ENCODE data around the gene ZNF326.
"Not testable (repeated sequence)": the region's sequence is repeated elsewhere in the genome, so short reads cannot be mapped to it uniquely, and the experiment has no call there.

Gene ZNF326

GRCh38 chr1:89982846-89983245, 12.1 kb upstream of the ZNF326 start:
- H3K9me3 Mint-ChIP-seq; H3K27me3 Mint-ChIP-seq; H3K36me3 Mint-ChIP-seq (ENCODE audit: low read depth); H3K4me1 Mint-ChIP-seq (ENCODE audit: low read depth); H3K4me3 Mint-ChIP-seq; H3K27ac Mint-ChIP-seq: not testable (repeated sequence)

GRCh38 chr1:89984564-89985116, 10.3 kb upstream of the ZNF326 start:
- not testable (repeated sequence) for H3K4me3 Mint-ChIP-seq; H3K27ac Mint-ChIP-seq; H3K9me3 Mint-ChIP-seq; H3K4me1 Mint-ChIP-seq (ENCODE audit: low read depth); H3K36me3 Mint-ChIP-seq (ENCODE audit: low read depth); H3K27me3 Mint-ChIP-seq

GRCh38 chr1:89986020-89986419, 8.9 kb upstream of the ZNF326 start:
- Mint-ChIP-seq H3K27ac (no peak overlapping the region), H3K9me3 (no peaks in the 10 kb centered on the region), H3K27me3 (no peaks in the 10 kb centered on the region), H3K36me3 (ENCODE audit: low read depth) (no peaks in the 10 kb centered on the region), H3K4me1 (ENCODE audit: low read depth) (peaks cover under 1% of the 10 kb centered on the region), H3K4me3 (no peak overlapping the region)

GRCh38 chr1:89987159-89987819, 7.6 kb upstream of the ZNF326 start:
- H3K27ac Mint-ChIP-seq: no peak overlapping the region
- no peak overlapping the region for H3K4me3 Mint-ChIP-seq
- H3K36me3 Mint-ChIP-seq (ENCODE audit: low read depth): no peaks in the 10 kb centered on the region
- no peaks in the 10 kb centered on the region for H3K9me3 Mint-ChIP-seq
- H3K27me3 Mint-ChIP-seq: peaks cover 4% of the 10 kb centered on the region
- H3K4me1 Mint-ChIP-seq (ENCODE audit: low read depth): peaks cover 13% of the 10 kb centered on the region

GRCh38 chr1:89989099-89989498, 5.8 kb upstream of the ZNF326 start:
- Mint-ChIP-seq H3K27me3 (peaks cover 4% of the 10 kb centered on the region), H3K9me3 (no peaks in the 10 kb centered on the region), H3K4me3 (no peak overlapping the region), H3K36me3 (ENCODE audit: low read depth) (no peaks in the 10 kb centered on the region), H3K4me1 (ENCODE audit: low read depth) (peaks cover 14% of the 10 kb centered on the region), H3K27ac (no peak overlapping the region)

- peaks cover 21% of the 10 kb centered on the region for H3K4me1 Mint-ChIP-seq (ENCODE audit: low read depth)
- no peaks in the 10 kb centered on the region for H3K36me3 Mint-ChIP-seq (ENCODE audit: low read depth)
- no peaks in the 10 kb centered on the region for H3K9me3 Mint-ChIP-seq
- H3K27me3 Mint-ChIP-seq: peaks cover 4% of the 10 kb centered on the region
- H3K4me3 Mint-ChIP-seq: no peak overlapping the region
- H3K27ac Mint-ChIP-seq: no peak overlapping the region
These were observed 5.1 kb upstream of the ZNF326 start for GRCh38 chr1:89989799-89990198.

GRCh38 chr1:89990976-89991831, 3.7 kb upstream of the ZNF326 start:
- peaks cover 28% of the 10 kb centered on the region for H3K4me1 Mint-ChIP-seq (ENCODE audit: low read depth)
- H3K36me3 Mint-ChIP-seq (ENCODE audit: low read depth): peaks cover 5% of the 10 kb centered on the region
- no peak overlapping the region for H3K4me3 Mint-ChIP-seq
- no peaks in the 10 kb centered on the region for H3K9me3 Mint-ChIP-seq
- no peak overlapping the region for H3K27ac Mint-ChIP-seq
- peaks cover 4% of the 10 kb centered on the region for H3K27me3 Mint-ChIP-seq

- H3K4me1 Mint-ChIP-seq (ENCODE audit: low read depth): peaks cover 51% of the 10 kb centered on the region
- H3K27me3 Mint-ChIP-seq: peaks cover 4% of the 10 kb centered on the region
- H3K27ac Mint-ChIP-seq: no peak overlapping the region
- H3K36me3 Mint-ChIP-seq (ENCODE audit: low read depth): peaks cover 19% of the 10 kb centered on the region
- peak overlapping the region; percentile 35 for H3K4me3 Mint-ChIP-seq
- H3K9me3 Mint-ChIP-seq: no peaks in the 10 kb centered on the region
These were observed 1.4 kb upstream of the ZNF326 start for GRCh38 chr1:89993541-89993940.

- H3K27me3 Mint-ChIP-seq: peaks cover 4% of the 10 kb centered on the region
- H3K4me1 Mint-ChIP-seq (ENCODE audit: low read depth): peaks cover 59% of the 10 kb centered on the region
- H3K36me3 Mint-ChIP-seq (ENCODE audit: low read depth): peaks cover 27% of the 10 kb centered on the region
- H3K27ac Mint-ChIP-seq: peak overlapping the region; percentile 87
- peak overlapping the region; percentile 99 for H3K4me3 Mint-ChIP-seq
- H3K9me3 Mint-ChIP-seq: no peaks in the 10 kb centered on the region
These were observed 592 bp upstream of the ZNF326 start for GRCh38 chr1:89994231-89994804.

GRCh38 chr1:89995598-89996449, 914 bp downstream of the ZNF326 start:
- Mint-ChIP-seq H3K4me1 (ENCODE audit: low read depth) (peaks cover 70% of the 10 kb centered on the region), H3K27ac (peak overlapping the region; percentile 94), H3K4me3 (peak overlapping the region; percentile 99), H3K27me3 (peaks cover 4% of the 10 kb centered on the region), H3K36me3 (ENCODE audit: low read depth) (peaks cover 36% of the 10 kb centered on the region), H3K9me3 (no peaks in the 10 kb centered on the region)

GRCh38 chr1:89996450-89997110, 1.7 kb downstream of the ZNF326 start:
- Mint-ChIP-seq H3K9me3 (no peaks in the 10 kb centered on the region), H3K4me1 (ENCODE audit: low read depth) (peaks cover 70% of the 10 kb centered on the region), H3K36me3 (ENCODE audit: low read depth) (peaks cover 43% of the 10 kb centered on the region), H3K27ac (no peak overlapping the region), H3K4me3 (peak overlapping the region; percentile 99), H3K27me3 (no peaks in the 10 kb centered on the region)

GRCh38 chr1:89997152-89997551, 2.2 kb downstream of the ZNF326 start:
- peak overlapping the region; percentile 99 for H3K4me3 Mint-ChIP-seq
- not testable (repeated sequence) for H3K27me3 Mint-ChIP-seq, H3K27ac Mint-ChIP-seq, H3K9me3 Mint-ChIP-seq
- H3K4me1 Mint-ChIP-seq (ENCODE audit: low read depth): peaks cover 65% of the 10 kb centered on the region
- peaks cover 43% of the 10 kb centered on the region for H3K36me3 Mint-ChIP-seq (ENCODE audit: low read depth)

- H3K27me3 Mint-ChIP-seq: no peaks in the 10 kb centered on the region
- H3K36me3 Mint-ChIP-seq (ENCODE audit: low read depth): peaks cover 43% of the 10 kb centered on the region
- H3K9me3 Mint-ChIP-seq: no peaks in the 10 kb centered on the region
- no peak overlapping the region for H3K4me3 Mint-ChIP-seq
- H3K4me1 Mint-ChIP-seq (ENCODE audit: low read depth): peaks cover 63% of the 10 kb centered on the region
- H3K27ac Mint-ChIP-seq: no peak overlapping the region
These were observed 3.4 kb downstream of the ZNF326 start for GRCh38 chr1:89998306-89998705.

- H3K4me1 Mint-ChIP-seq (ENCODE audit: low read depth): peaks cover 61% of the 10 kb centered on the region
- no peaks in the 10 kb centered on the region for H3K27me3 Mint-ChIP-seq
- no peaks in the 10 kb centered on the region for H3K9me3 Mint-ChIP-seq
- peaks cover 43% of the 10 kb centered on the region for H3K36me3 Mint-ChIP-seq (ENCODE audit: low read depth)
- no peak overlapping the region for H3K4me3 Mint-ChIP-seq
- H3K27ac Mint-ChIP-seq: no peak overlapping the region
These were observed 4.3 kb downstream of the ZNF326 start for GRCh38 chr1:89999208-89999607.

Measured in stimulated activated naive CD8-positive, alpha-beta T cell treated with anti-CD3 and anti-CD28 coated beads, Interleukin-15, Interleukin-2, amounts not matched to agents 100 ng/mL and 50 ng/mL, for 24 hours (primary cell).